ENCODE results near the gene TBC1D22A.
"Not testable (repeated sequence)": the region's sequence is repeated elsewhere in the genome, so short reads cannot be mapped to it uniquely, and the experiment has no call there.

The TBC1D22A gene

DNA sequence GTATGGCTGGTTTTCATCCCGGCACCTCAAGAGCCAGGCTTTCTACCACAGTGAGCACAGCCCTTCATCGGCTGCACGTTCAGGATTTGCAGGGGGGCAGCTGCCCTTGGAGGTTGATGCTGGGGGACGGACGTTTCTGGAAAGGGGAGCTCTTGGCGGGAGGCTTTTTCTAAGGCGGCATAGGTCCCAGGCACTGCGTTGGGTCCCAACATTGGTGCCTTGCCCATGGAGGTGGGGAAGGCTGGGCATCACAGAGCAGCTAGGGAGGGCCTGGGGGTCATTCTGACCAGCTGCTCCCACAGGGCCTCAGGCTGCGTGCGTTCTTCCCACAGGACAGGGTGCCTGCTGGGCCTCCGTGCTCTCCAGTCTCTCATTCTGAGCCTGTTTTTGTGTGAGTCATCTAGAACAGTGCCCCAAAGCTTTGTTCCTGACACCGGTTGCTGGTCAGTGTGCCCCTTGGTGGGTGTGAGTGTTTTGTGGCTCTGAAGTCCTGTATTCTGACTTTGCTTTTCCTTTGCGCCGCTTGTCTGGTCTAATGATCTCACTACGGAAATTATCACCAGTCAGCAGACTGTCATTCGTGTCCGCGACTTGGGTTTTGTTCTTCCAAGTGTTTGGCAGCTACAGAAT, 275.9 kb downstream of the TBC1D22A start:
- DNase-seq = peak; percentile 84 to 92

DNA sequence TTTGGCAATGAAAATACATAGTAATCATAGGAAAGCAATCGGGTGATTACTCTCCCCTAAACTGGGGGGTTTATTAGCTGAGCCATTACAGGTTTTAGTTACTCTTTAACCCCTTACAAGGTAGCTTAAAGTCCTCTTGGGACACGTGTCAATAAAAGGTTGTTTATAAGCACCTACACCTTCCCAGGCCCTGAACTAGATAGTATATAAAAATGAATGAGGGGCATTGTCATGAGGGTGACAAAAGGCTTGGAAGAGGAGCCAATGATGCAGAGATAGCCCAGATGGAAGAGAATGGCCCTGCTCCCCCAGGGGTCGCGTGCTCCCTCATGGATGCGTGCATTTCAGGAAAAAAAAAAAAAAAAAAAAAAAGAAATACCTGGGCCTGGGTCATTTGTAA, 276.9 kb downstream of the TBC1D22A start:
- DNase-seq = no peak

DNA sequence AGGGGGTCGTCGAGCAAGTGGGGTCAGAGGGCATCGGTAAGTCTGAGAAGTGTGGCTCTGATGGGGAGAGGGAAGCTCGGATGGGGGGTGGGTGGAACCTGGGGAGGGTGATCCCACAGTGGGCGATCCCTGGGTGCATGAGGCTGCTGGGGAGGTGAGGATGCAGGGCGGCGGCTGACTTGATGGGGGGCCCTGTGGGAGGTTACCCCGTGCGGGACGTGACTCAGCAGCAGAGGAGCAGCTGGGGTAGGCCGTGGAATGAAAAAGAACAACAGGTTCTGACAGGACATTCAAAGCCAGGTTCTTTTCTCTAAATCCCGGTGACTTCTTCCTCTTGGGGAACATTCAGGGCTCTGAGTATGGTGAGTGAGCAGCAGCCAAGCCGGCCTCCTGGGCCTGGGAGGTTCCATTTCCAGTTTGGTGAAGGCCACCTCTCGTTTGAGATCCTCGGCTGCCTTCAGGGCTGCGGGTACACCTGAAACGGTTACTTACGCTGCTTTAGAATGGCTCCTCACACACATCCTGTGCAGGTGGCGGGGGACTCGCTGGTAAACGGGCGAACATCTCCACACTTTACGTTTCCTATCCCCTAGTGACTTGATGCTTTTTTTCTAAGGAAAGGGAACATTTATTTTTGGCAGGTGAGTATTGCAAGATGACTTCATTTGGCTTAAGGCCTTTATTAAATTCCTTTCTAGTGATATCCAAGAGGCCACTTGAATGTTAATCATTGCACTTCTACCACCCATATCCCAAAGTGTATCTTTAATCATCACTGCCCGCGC, 278.2 kb downstream of the TBC1D22A start:
- DNase-seq = no peak

- no peak for DNase-seq
Measured at GRCh38 chr22:47041271-47042115, 279.0 kb downstream of the TBC1D22A start.

GRCh38 chr22:47042116-47042825, 279.8 kb downstream of the TBC1D22A start:
- no peak for DNase-seq

DNA sequence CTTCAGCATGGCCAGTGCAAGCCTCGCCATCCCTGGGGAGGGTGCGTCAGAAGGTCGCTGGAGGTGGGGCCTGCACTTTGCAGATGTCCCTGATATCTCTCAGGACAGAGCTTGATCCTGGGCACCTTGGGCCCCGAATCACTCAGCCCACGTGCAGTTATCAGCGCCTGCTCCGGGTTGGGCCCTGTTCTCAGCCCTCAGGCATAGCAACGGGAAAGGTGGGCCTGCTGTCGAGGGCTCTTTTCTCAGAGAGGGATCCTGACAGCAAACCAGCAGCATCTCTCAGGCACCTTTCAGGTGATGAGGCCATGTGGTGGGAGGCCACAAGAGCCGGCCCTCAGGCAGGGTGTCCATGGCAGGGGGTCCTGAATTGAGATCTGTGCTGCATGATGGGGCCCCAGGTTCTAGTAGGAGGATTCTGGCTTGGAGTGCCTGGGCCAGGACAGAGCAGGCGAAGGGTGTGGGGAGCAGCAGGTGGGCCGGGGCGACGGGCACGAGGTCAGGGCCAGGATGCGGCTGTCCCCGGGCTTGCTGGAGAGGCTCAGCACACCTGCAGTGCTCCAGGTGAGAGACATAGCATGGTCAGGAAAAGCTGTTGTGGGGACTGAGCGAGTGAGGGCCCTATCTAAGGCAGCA, 280.5 kb downstream of the TBC1D22A start:
- DNase-seq = no peak

GRCh38 chr22:47043835-47044721, 281.6 kb downstream of the TBC1D22A start:
- peak; percentile 13 to 74 for DNase-seq

DNA sequence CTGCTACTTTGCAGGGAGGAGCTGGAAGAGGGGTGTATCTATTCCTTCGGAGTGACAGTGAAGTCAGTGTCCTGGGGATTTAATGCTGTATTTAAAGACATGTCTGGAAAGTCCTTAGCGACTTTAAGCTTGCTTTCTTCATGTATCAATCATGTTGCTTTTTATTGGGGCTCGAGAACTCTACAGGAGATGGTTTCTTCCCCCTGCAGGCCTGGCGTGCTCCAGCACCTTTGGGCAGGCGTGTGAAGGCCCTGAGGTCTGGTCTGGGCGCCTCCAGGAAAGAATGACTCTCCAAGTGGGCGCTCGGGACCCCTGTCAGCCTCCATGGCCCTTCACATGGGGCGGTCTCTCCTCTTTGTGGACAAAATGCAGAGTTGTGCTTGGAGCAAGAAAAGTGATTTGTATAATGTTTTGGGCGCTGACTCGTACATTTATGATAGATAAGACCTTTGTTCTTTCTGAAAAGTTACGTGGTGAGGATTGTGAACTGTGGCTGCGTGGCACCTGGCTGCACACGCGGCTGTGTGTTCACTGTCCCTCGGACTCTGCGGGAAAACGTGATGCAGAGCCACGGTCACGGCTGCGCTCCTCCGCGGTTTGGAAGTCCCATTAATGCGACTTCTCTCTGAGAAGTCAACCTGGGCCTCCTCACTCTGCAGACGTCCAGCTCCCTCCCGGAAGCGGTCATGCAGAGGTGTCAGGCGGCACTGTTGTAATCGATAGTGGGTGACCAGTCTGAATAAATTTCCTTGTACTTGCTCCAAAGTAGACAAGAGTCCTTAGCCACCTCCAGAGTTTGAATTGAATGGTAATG, 282.5 kb downstream of the TBC1D22A start:
- no peak for DNase-seq

GRCh38 chr22:47045691-47046410, 283.4 kb downstream of the TBC1D22A start:
- no peak for DNase-seq

- DNase-seq = no peak
Measured at GRCh38 chr22:47046411-47047065, 284.1 kb downstream of the TBC1D22A start.

- DNase-seq = no peak
Measured at GRCh38 chr22:47047321-47048122, 285.1 kb downstream of the TBC1D22A start.

GRCh38 chr22:47048123-47049077, 285.9 kb downstream of the TBC1D22A start:
- no peak for DNase-seq

DNA sequence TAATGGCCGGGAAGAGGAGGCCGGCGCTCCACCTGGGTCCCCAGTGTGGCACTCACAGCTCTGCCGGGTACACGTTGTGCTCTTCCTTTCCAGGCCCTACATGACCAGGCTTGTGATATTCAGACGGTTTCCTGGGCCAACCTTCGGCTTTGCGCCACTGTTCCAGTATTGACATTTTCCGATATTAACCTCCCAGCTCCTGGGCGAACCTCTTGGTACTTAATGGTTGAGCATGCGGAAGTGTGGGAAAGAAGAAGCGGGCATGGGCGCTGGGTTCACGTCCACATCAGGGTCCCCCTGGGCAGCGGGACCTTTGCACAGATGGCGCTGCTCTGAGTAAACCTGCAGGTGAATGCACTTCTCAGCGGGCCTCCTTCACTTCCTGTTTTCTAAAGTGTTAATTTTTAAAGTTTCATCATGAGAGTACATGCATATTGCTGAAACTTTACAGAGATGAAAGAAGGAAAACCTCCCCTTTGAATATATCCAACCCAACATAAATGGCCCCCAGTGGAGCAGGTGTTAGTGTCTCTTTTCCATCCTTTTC, 286.7 kb downstream of the TBC1D22A start:
- DNase-seq = no peak

GRCh38 chr22:47049736-47050400, 287.4 kb downstream of the TBC1D22A start:
- not testable (repeated sequence) for DNase-seq

DNA sequence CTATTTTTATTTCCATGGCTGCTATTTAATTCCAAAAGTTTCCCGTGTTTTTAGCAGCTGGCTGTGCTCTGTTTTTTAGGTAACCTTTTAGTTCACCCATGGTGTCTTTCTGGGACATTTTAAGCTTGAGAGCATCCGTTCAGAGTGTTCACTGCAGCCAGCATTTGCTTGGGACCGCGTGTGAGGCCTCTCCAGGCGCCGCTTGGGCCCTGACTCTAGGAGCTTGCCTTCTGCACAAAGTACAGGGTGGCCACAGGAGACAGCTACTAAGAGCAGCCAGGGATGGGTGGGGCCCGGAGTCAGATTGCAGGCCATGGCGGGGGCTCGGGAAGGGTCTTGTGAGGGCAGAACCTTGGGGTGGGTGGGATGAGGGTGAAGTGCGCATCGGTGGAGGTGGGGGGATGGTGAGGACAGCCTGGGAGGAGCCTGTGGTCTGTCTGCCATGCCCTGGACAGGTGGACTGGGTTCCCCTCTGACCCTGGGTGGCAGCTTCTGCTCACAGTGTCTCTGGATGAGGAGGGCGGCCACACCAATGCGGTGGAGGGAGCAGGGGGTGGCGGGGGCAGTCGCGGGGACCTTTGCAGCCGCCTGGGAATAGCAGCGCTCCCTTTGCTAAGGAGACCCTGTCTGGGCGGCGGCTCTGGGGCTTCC, 288.1 kb downstream of the TBC1D22A start:
- no peak for DNase-seq
